Endothelial cell (in vitro differentiated cells): ENCODE measurements around the gene SEC31A. TPM values are rescaled to one million over a fixed set of nuclear protein-coding genes. Genes with fewer than 3 reads are reported as not detected.

Source experiments
- DNase-seq: peaks from one replicate; pipeline ENCODE4 v3.0.0; 2021; ENCODE audit warnings: low spot score
- H3K27ac Mint-ChIP-seq: one replicate; pipeline ENCODE4 v1.8.0; 2021; ENCODE audit warnings: mixed read lengths, inconsistent platforms; ENCODE audit not compliant: unreplicated experiment
- H3K27me3 Mint-ChIP-seq: one replicate; pipeline ENCODE4 v1.8.0; 2021; ENCODE audit warnings: mild to moderate bottlenecking, moderate library complexity, mixed read lengths, inconsistent platforms; ENCODE audit not compliant: unreplicated experiment
- H3K36me3 Mint-ChIP-seq: one replicate; pipeline ENCODE4 v1.8.0; 2021; ENCODE audit warnings: mild to moderate bottlenecking, low read depth, mixed read lengths, inconsistent platforms; ENCODE audit not compliant: unreplicated experiment
- H3K4me1 Mint-ChIP-seq: one replicate; pipeline ENCODE4 v1.8.0; 2021; ENCODE audit warnings: mild to moderate bottlenecking, mixed read lengths, inconsistent platforms; ENCODE audit not compliant: unreplicated experiment
- H3K4me3 Mint-ChIP-seq: one replicate; pipeline ENCODE4 v1.8.0; 2021; ENCODE audit warnings: mild to moderate bottlenecking, mixed read lengths, inconsistent platforms; ENCODE audit not compliant: unreplicated experiment
- H3K9me3 Mint-ChIP-seq: one replicate; pipeline ENCODE4 v1.8.0; 2021; ENCODE audit warnings: mixed read lengths, inconsistent platforms; ENCODE audit not compliant: unreplicated experiment
- CTCF ChIP-seq: fragments of 200-600 bp; sonication (generic); IDR thresholded peaks from one replicate; pipeline ENCODE4 v1.5.0; 2021; ENCODE audit warnings: antibody characterized with exemption; ENCODE audit not compliant: unreplicated experiment
- total RNA-seq: library from RNA; stranded (reverse); fragmentation: NEBNext Ultra II Directional; extraction: Animal tissue kit (Norgen Biotek cat#: 25700); gene quantifications from one replicate; pipeline ENCODE4 v1.2.1, GENCODE V29; 2021; ENCODE audit not compliant: unreplicated experiment

SEC31A gene
- total RNA-seq, 1 donor from 2014 or later: 172 TPM

GRCh38 chr4:82892467-82892802 is 1.5 kb upstream of the SEC31A start:
- no peaks in the 10 kb centered on the region for H3K9me3 Mint-ChIP-seq
- peaks cover 26% of the 10 kb centered on the region for H3K4me1 Mint-ChIP-seq
- peaks cover 6% of the 10 kb centered on the region for H3K27me3 Mint-ChIP-seq
- no peak for DNase-seq
- peak overlapping the region; percentile 0 for H3K4me3 Mint-ChIP-seq
- peak overlapping the region; percentile 14 for H3K27ac Mint-ChIP-seq
- no peak for TF ChIP-seq CTCF
- H3K36me3 Mint-ChIP-seq: peaks cover 9% of the 10 kb centered on the region

- H3K36me3 Mint-ChIP-seq: peaks cover 9% of the 10 kb centered on the region
- H3K27me3 Mint-ChIP-seq: peaks cover 6% of the 10 kb centered on the region
- no peaks in the 10 kb centered on the region for H3K9me3 Mint-ChIP-seq
- peak overlapping the region; percentile 92 for H3K27ac Mint-ChIP-seq
- no peak for DNase-seq
- H3K4me1 Mint-ChIP-seq: peaks cover 23% of the 10 kb centered on the region
- peak overlapping the region; percentile 97 for H3K4me3 Mint-ChIP-seq
- TF ChIP-seq CTCF: no peak
Measured at GRCh38 chr4:82891707-82892466, 934 bp upstream of the SEC31A start.

GRCh38 chr4:82890528-82890900 is 439 bp downstream of the SEC31A start:
- no peak for TF ChIP-seq CTCF
- H3K36me3 Mint-ChIP-seq: peaks cover 6% of the 10 kb centered on the region
- H3K27me3 Mint-ChIP-seq: peaks cover 6% of the 10 kb centered on the region
- H3K9me3 Mint-ChIP-seq: no peaks in the 10 kb centered on the region
- H3K27ac Mint-ChIP-seq: peak overlapping the region; percentile 92
- no peak for DNase-seq
- H3K4me3 Mint-ChIP-seq: peak overlapping the region; percentile 97
- H3K4me1 Mint-ChIP-seq: peaks cover 21% of the 10 kb centered on the region

GRCh38 chr4:82889287-82889686 is 1.7 kb downstream of the SEC31A start:
- Mint-ChIP-seq H3K9me3 (no peaks in the 10 kb centered on the region), H3K36me3 (peaks cover 1% of the 10 kb centered on the region), H3K27ac (no peak overlapping the region), H3K4me3 (peak overlapping the region; percentile 97), H3K4me1 (peaks cover 21% of the 10 kb centered on the region), H3K27me3 (peaks cover 6% of the 10 kb centered on the region)
- no peak for DNase-seq
- no peak for TF ChIP-seq CTCF

- no peak overlapping the region for H3K27ac Mint-ChIP-seq
- H3K4me3 Mint-ChIP-seq: no peak overlapping the region
- no peak for DNase-seq
- TF ChIP-seq CTCF: no peak
- H3K27me3 Mint-ChIP-seq: no peaks in the 10 kb centered on the region
- H3K4me1 Mint-ChIP-seq: peaks cover 8% of the 10 kb centered on the region
- H3K9me3 Mint-ChIP-seq: no peaks in the 10 kb centered on the region
- H3K36me3 Mint-ChIP-seq: no peaks in the 10 kb centered on the region
Measured at GRCh38 chr4:82886147-82886942, 4.6 kb downstream of the SEC31A start.
